ENCODE measurements around the gene SRPK2. TPM values are rescaled to one million over a fixed set of nuclear protein-coding genes. Genes with fewer than 3 reads are reported as not detected.

Gene SRPK2
- total and polyA plus RNA-seq, 2 of the 13 experiments (the other 11 are each of a cell fraction or from before 2014, with no cell fraction given), result 10.1 to 22.3 TPM

- TF ChIP-seq, protein P1, sequence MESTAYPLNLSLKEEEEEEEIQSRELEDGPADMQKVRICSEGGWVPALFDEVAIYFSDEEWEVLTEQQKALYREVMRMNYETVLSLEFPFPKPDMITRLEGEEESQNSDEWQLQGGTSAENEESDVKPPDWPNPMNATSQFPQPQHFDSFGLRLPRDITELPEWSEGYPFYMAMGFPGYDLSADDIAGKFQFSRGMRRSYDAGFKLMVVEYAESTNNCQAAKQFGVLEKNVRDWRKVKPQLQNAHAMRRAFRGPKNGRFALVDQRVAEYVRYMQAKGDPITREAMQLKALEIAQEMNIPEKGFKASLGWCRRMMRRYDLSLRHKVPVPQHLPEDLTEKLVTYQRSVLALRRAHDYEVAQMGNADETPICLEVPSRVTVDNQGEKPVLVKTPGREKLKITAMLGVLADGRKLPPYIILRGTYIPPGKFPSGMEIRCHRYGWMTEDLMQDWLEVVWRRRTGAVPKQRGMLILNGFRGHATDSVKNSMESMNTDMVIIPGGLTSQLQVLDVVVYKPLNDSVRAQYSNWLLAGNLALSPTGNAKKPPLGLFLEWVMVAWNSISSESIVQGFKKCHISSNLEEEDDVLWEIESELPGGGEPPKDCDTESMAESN (CRISPR knock-in tag; conservative IDR thresholded peaks at IDR 0.05), result no peak
- TF ChIP-seq HBP1 (CRISPR knock-in tag; IDR thresholded peaks at IDR 0.05; ENCODE audit: low read depth), result no peak
Measured at GRCh38 chr7:105249216-105249615, 139.5 kb downstream of the SRPK2 start (continued).

DNA sequence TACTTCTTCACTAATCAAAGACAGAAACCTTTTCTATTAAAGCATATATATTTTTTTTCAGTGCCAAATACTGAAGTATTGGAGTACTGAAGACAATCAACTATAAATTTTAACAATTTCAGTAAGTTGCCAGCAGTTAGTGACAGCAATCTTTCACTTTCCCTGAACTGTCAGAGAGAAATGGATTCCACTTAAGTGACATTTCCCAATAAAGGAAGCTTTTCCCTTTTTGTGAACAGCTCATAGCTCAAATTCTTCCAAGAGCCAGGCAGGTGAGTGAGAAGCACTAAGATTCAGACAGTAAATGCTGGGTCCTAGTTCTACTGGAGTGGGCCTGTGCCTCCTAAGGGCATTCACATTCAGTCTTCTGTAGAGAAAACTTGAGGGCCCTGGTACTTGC is 142.0 kb downstream of the SRPK2 start:
- CTCF ChIA-PET (ENCODE audit: low intra/inter-chr PET ratio, low total read pairs), result no interaction called here
- Histone ChIP-seq H4K20me1 (ENCODE audit: insufficient read depth, low read length) (no peaks in the 10 kb centered on the region), H2AFZ (ENCODE audit: low read length) (no peak overlapping the region), H3K27ac (ENCODE audit: extremely low read length, insufficient read depth, low read length) (no peak overlapping the region), H3K4me3 (replicated peaks in 1 of 3; ENCODE audit: insufficient read depth in 1 of 3, low read depth in 2 of 3, low read length in 3 of 3) (no peak overlapping the region), H3K4me1 (ENCODE audit: insufficient read depth, low read length) (peaks cover 31% of the 10 kb centered on the region), H3K79me2 (ENCODE audit: insufficient read depth, low read length) (peaks cover 8% of the 10 kb centered on the region), H3K4me2 (ENCODE audit: low read depth, low read length) (no peak overlapping the region), H3K9ac (ENCODE audit: insufficient read depth, low read depth, low read length) (no peak overlapping the region), H3K9me3 (ENCODE audit: low read length) (no peaks in the 10 kb centered on the region), H3K36me3 (replicated peaks in 1 of 2; ENCODE audit: control insufficient read depth in 1 of 2, insufficient read depth in 2 of 2, low read length in 2 of 2) (no peaks in the 10 kb centered on the region), H3K27me3 (ENCODE audit: control insufficient read depth in 1 of 2, insufficient read depth in 2 of 2, low read length in 2 of 2) (no peaks in the 10 kb centered on the region)
- TF ChIP-seq CAMTA2 (CRISPR knock-in tag; IDR thresholded peaks at IDR 0.05; ENCODE audit: borderline replicate concordance), result no peak
- no peak for TF ChIP-seq KDM6A (CRISPR knock-in tag; IDR thresholded peaks at IDR 0.05; ENCODE audit: low read depth)
- no peak for TF ChIP-seq ZNF230 (CRISPR knock-in tag; IDR thresholded peaks at IDR 0.05)
- TF ChIP-seq, protein P2, sequence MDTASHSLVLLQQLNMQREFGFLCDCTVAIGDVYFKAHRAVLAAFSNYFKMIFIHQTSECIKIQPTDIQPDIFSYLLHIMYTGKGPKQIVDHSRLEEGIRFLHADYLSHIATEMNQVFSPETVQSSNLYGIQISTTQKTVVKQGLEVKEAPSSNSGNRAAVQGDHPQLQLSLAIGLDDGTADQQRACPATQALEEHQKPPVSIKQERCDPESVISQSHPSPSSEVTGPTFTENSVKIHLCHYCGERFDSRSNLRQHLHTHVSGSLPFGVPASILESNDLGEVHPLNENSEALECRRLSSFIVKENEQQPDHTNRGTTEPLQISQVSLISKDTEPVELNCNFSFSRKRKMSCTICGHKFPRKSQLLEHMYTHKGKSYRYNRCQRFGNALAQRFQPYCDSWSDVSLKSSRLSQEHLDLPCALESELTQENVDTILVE (CRISPR knock-in tag; IDR thresholded peaks at IDR 0.05), result no peak
- TF ChIP-seq ZNF737 (CRISPR knock-in tag; IDR thresholded peaks at IDR 0.05; ENCODE audit: borderline replicate concordance), result no peak
- TF ChIP-seq TRAFD1 (CRISPR knock-in tag; IDR thresholded peaks at IDR 0.05; ENCODE audit: borderline replicate concordance), result no peak
- no peak for TF ChIP-seq GZF1 (CRISPR knock-in tag; IDR thresholded peaks at IDR 0.05)
- TF ChIP-seq NFYB (CRISPR knock-in tag; IDR thresholded peaks at IDR 0.05), result no peak
- no peak for TF ChIP-seq ZNF772 (CRISPR knock-in tag; IDR thresholded peaks at IDR 0.05)
- ATAC-seq (no peak), FAIRE-seq (no peak), DNase-seq (ENCODE audit: low spot score) (no peak)
- in situ Hi-C loops (cut with HindIII; ENCODE audit: extremely low pct_ligation_motif_present, low pct_unique_long_range_greater_than_20kb), result no loop called here
- no TSS peak for BruUV-seq (replicated peaks)
- intact Hi-C loops (cut with micrococcal nuclease; ENCODE audit: unreplicated experiment), result no loop called here
- POLR2A ChIA-PET, result no interaction called here

Measured in HepG2 (cell line).